CD14-positive monocyte (primary cell): Measurements from ENCODE around the gene LY6G6D. TPM values are rescaled to one million over a fixed set of nuclear protein-coding genes. Genes with fewer than 3 reads are reported as not detected.

Source experiments
- DNase-seq, 3 donors: peaks; one replicate each; pipeline ENCODE4 v3.0.0-alpha.2; 2011 to 2022
- H2AFZ ChIP-seq: 2 replicates; pipeline ENCODE4 v1.6.0; 2012; ENCODE audit warnings: mild to moderate bottlenecking, low read depth, low read length, inconsistent platforms; ENCODE audit not compliant: insufficient read depth, poor library complexity, severe bottlenecking
- H3K27ac ChIP-seq, 2 donors: 1 replicate in 1 of 2; 2 replicates in 1 of 2; pipeline ENCODE4 v1.5.1; 2012 to 2013; ENCODE audit warnings: low read length in 2 of 2, control low read depth in 1 of 2, inconsistent platforms in 1 of 2, low read depth in 1 of 2, mild to moderate bottlenecking in 1 of 2
- H3K27me3 ChIP-seq, 2 donors: one replicate each; pipeline versions ENCODE4 v1.6.0 to v1.6.1; 2011 to 2013; ENCODE audit warnings: low read length in 2 of 2; ENCODE audit not compliant: control insufficient read depth in 2 of 2, insufficient read depth in 2 of 2
- H3K36me3 ChIP-seq, 2 donors: replicated peaks in 1 of 2; 1 replicate in 1 of 2; 2 replicates in 1 of 2; pipeline versions ENCODE4 v1.5.1 to v1.6.1; 2012 to 2013; ENCODE audit warnings: low read length in 2 of 2, control low read depth in 1 of 2, inconsistent platforms in 1 of 2, mild to moderate bottlenecking in 1 of 2; ENCODE audit not compliant: insufficient read depth in 2 of 2, control insufficient read depth in 1 of 2
- H3K4me1 ChIP-seq, 2 donors: 1 replicate in 1 of 2; 2 replicates in 1 of 2; pipeline versions ENCODE4 v1.5.1 to v1.6.1; 2012 to 2013; ENCODE audit warnings: low read length in 2 of 2, control low read depth in 1 of 2, inconsistent platforms in 1 of 2, mild to moderate bottlenecking in 1 of 2, moderate library complexity in 1 of 2; ENCODE audit not compliant: insufficient read depth in 2 of 2, control insufficient read depth in 1 of 2
- H3K4me2 ChIP-seq: replicated peaks from 2 replicates; pipeline ENCODE3; 2012; ENCODE audit warnings: low read length, moderate library complexity, mild to moderate bottlenecking; ENCODE audit not compliant: poor library complexity, severe bottlenecking; ENCODE audit errors: extremely low read depth
- H3K4me3 ChIP-seq, 3 experiments: fragments of 200-600 bp in 1 of 3; sonication (generic) in 1 of 3; replicated peaks in 1 of 3; 1 replicate in 2 of 3; 2 replicates in 1 of 3; pipeline ENCODE4 v1.5.1; 2011 to 2013; ENCODE audit warnings: low read length in 3 of 3, mild to moderate bottlenecking in 3 of 3, control low read depth in 2 of 3, low read depth in 2 of 3, inconsistent platforms in 1 of 3, moderate library complexity in 1 of 3
- H3K79me2 ChIP-seq: 2 replicates; pipeline ENCODE4 v1.6.0; 2012; ENCODE audit warnings: mild to moderate bottlenecking, control low read depth, inconsistent platforms, low read length, moderate library complexity; ENCODE audit not compliant: insufficient read depth
- H3K9ac ChIP-seq: 2 replicates; pipeline ENCODE4 v1.6.0; 2017; ENCODE audit warnings: low read length, mild to moderate bottlenecking; ENCODE audit not compliant: insufficient read depth, poor library complexity, severe bottlenecking
- H3K9me3 ChIP-seq, 2 donors: replicated peaks in 1 of 2; 1 replicate in 1 of 2; 2 replicates in 1 of 2; pipeline versions ENCODE4 v1.5.1 to v1.6.1; 2012 to 2013; ENCODE audit warnings: low read length in 2 of 2, control low read depth in 1 of 2; ENCODE audit not compliant: control insufficient read depth in 1 of 2, insufficient read depth in 1 of 2
- H4K20me1 ChIP-seq: 2 replicates; pipeline ENCODE4 v1.6.0; 2012; ENCODE audit warnings: mild to moderate bottlenecking, low read length, control low read depth, moderate library complexity; ENCODE audit not compliant: insufficient read depth
- H3K27ac Mint-ChIP-seq, 7 donors: one replicate each; pipeline ENCODE4 v1.8.0; 2020; ENCODE audit warnings: mild to moderate bottlenecking in 7 of 7, mixed read lengths in 7 of 7, moderate library complexity in 6 of 7, inconsistent platforms in 2 of 7
- H3K27me3 Mint-ChIP-seq, 3 donors: one replicate each; pipeline ENCODE4 v1.8.0; 2021 to 2022; ENCODE audit warnings: low read depth in 3 of 3, mild to moderate bottlenecking in 3 of 3, mixed read lengths in 3 of 3, moderate library complexity in 3 of 3, inconsistent platforms in 1 of 3
- H3K36me3 Mint-ChIP-seq, 2 donors: one replicate each; pipeline ENCODE4 v1.8.0; 2020; ENCODE audit warnings: mixed read lengths in 2 of 2, inconsistent platforms in 1 of 2, mild to moderate bottlenecking in 1 of 2
- H3K4me1 Mint-ChIP-seq: one replicate; pipeline ENCODE4 v1.8.0; 2020; ENCODE audit warnings: mild to moderate bottlenecking, mixed read lengths
- H3K4me3 Mint-ChIP-seq, 2 donors: one replicate each; pipeline ENCODE4 v1.8.0; 2020; ENCODE audit warnings: mild to moderate bottlenecking in 2 of 2, mixed read lengths in 2 of 2, moderate library complexity in 1 of 2
- H3K9me3 Mint-ChIP-seq, 7 donors: one replicate each; pipeline ENCODE4 v1.8.0; 2020 to 2022; ENCODE audit warnings: mixed read lengths in 7 of 7, mild to moderate bottlenecking in 6 of 7, moderate library complexity in 6 of 7, inconsistent platforms in 2 of 7
- CTCF ChIP-seq: fragments of 200-600 bp; IDR thresholded peaks from one replicate; pipeline ENCODE4 v1.8.0; 2022; ENCODE audit warnings: antibody characterized with exemption, mild to moderate bottlenecking
- WGBS: methylation state at CpG from one replicate; pipeline ENCODE4 v1.1.5; 2013; ENCODE audit warnings: missing lambda C conversion rate; ENCODE audit not compliant: insufficient coverage; 5-methylcytosine and 5-hydroxymethylcytosine counted together
- intact Hi-C, 2 donors: fragments of 100-400 bp; cut with micrococcal nuclease; formaldehyde crosslinking; loops; one replicate each; pipeline versions ENCODE4 v1.15.0 to v1.15.1; 2023
- polyA plus RNA-seq, 3 donors: library from polyadenylated mRNA; depleted of rRNA in 1 of 3; unstranded in 2 of 3; stranded (reverse) in 1 of 3; fragments of 300-500 nt in 2 of 3; fragments of >200 nt in 1 of 3; fragmentation: Illumina TruSeq in 2 of 3; gene quantifications; 1 replicate in 2 of 3; 2 replicates in 1 of 3; pipeline ENCODE4 v1.2.3, GENCODE V29; 2012 to 2021

The LY6G6D gene
- polyA plus RNA-seq, 3 donors, result not detected

DNA sequence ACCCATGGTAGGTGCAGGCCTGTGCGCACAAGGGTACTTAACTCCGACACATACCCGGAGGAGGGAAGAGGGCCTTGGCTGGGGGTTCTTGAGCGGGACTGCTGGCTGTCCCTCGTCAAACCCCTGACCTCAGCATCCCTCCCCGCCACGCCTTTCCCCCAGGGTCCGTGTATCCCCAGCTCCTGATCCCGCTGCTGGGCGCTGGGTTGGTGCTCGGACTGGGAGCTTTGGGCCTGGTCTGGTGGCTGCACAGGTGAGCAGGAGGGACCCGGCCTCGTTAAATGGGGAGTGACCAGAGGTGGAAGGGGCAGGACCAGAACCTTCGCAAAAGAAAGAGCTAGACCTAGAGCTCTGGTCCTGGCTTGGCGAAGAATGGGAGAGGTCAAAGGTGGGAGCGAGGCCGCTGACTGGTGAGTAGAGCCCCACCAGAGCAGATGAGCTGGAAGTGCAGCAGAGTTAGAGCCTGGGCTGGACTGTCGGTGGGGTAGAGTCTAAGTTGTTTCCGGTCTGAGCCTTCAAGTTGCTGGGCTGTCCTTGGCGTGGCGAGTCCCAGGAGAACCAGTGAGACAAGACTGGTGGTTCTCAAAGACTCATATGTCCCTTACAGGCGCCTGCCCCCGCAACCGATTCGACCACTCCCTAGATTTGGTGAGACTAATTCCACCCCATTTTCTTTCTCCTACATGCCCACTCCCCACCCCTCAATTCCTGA lies 9.0 kb downstream of the LY6G6D start:
- Histone ChIP-seq H3K27me3 (no peaks in the 10 kb centered on the region), H3K27ac (no peak overlapping the region), H3K4me3 (no peak overlapping the region), H3K9me3 (no peaks in the 10 kb centered on the region), H3K36me3 (no peaks in the 10 kb centered on the region), H4K20me1 (no peaks in the 10 kb centered on the region), H3K4me1 (peaks cover 37 to 39% of the 10 kb centered on the region in 2 donors), H3K9ac (no peak overlapping the region), H2AFZ (no peak overlapping the region), H3K4me2 (no peak overlapping the region), H3K79me2 (peaks cover 9% of the 10 kb centered on the region)
- intact Hi-C loops, result loop anchor here in 1 of 2 donors (10.0 kb wide), 1 partner anchor 111 kb away; no protein-coding TSS in a partner anchor
- Mint-ChIP-seq H3K4me3 (no peak overlapping the region), H3K36me3 (peaks cover 27 to 30% of the 10 kb centered on the region in 2 donors), H3K4me1 (peaks cover 48% of the 10 kb centered on the region), H3K27ac (peak overlapping the region in 1 of 7 donors; percentile 2), H3K9me3 (peaks cover 0 to 4% (median 0%) of the 10 kb centered on the region in 7 donors), H3K27me3 (peaks cover 5 to 18% (median 13%) of the 10 kb centered on the region in 3 donors)
- 90% methylated on average over 15 of the region's 25 CpGs for WGBS
- no peak for DNase-seq
- no peak for TF ChIP-seq CTCF

DNA sequence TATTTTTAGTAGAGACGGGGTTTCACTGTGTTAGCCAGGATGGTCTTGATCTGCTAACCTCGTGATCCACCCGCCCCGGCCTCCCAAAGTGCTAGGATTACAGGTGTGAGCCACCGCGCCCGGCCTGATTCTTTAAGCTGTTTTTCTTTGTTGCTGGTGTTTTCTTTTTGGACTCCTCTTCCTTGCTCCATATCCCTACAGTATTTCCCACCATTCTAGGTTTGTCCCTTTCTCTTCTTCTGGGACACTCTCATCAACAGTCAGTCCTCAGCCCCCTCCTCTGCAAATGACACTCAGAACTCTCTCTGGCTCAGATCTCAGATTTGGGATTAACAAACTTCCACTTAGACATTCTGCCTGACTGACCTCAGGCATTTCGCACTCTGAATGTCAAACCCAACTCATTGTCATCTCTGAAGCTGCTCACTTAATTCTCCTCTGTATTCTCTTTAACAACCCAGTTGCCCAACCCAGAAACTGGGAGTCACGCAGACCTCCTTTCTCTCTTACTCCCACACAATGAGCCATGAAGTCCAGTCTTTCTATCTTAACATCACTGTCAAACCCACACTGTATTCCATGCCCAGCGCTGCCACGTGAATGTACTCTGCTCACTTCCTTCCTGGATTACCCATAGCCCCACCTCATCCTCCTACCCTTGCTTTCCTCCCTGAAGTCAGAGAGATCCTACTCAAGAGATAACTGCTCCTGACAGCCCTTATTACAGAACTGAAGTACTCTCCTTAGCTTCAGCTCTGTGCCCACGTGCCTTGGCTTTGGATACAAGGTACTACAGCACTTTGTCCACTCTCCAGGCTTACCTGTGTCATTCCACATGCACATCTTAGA lies 10.6 kb downstream of the LY6G6D start:
- H3K79me2 ChIP-seq, result peaks cover 24% of the 10 kb centered on the region
- intact Hi-C loops, result loop anchor here (2.0 to 10.0 kb wide), 4 partner anchors 23 to 109 kb away; partner anchors contain the start of genes ABHD16A (in 1 of the 2) and LY6G5C (in 1 of the 2)
- peaks cover 55% of the 10 kb centered on the region for H3K4me1 Mint-ChIP-seq
- H3K4me1 ChIP-seq, result peaks cover 48 to 53% of the 10 kb centered on the region in 2 donors
- H3K36me3 Mint-ChIP-seq, result peaks cover 33 to 36% of the 10 kb centered on the region in 2 donors
- no peak for TF ChIP-seq CTCF
- peak overlapping the region in 1 of 2 donors; percentile 96 for H3K27ac ChIP-seq
- H4K20me1 ChIP-seq, result peaks cover 7% of the 10 kb centered on the region
- no peaks in the 10 kb centered on the region for H3K9me3 ChIP-seq
- peak; percentile 28 to 48 (median 36) for DNase-seq
- peaks cover 5 to 18% (median 13%) of the 10 kb centered on the region in 3 donors for H3K27me3 Mint-ChIP-seq
- peak overlapping the region; percentile 11 to 35 for H3K4me3 Mint-ChIP-seq
- peak overlapping the region; percentile 76 to 99 (median 98) for H3K27ac Mint-ChIP-seq
- peaks cover 0 to 4% (median 0%) of the 10 kb centered on the region in 7 donors for H3K9me3 Mint-ChIP-seq
- no peaks in the 10 kb centered on the region for H3K27me3 ChIP-seq
- peak overlapping the region in 1 of 3 experiments; percentile 87 for H3K4me3 ChIP-seq
- H2AFZ ChIP-seq, result no peak overlapping the region
- 63% methylated on average over 9 of the region's 12 CpGs for WGBS
- peaks cover 4 to 6% of the 10 kb centered on the region in 2 donors for H3K36me3 ChIP-seq
- H3K4me2 ChIP-seq, result peak overlapping the region; percentile 17
- peak overlapping the region; percentile 5 for H3K9ac ChIP-seq
